MM.1S (cell line): ENCODE results near the gene BUB3.

Experiments used
- DNase-seq: peaks from one replicate; pipeline ENCODE4 v3.0.0-alpha.2; 2015
- H2AFZ ChIP-seq: fragments of 300-600 bp; sonication (generic); 2 replicates; pipeline ENCODE4 v1.6.0; 2016; ENCODE audit warnings: antibody characterized with exemption, low read length
- H3F3A ChIP-seq: fragments of 300-600 bp; sonication (generic); 2 replicates; pipeline ENCODE4 v1.6.1; 2016; ENCODE audit warnings: mild to moderate bottlenecking, antibody characterized with exemption, low read length, moderate library complexity, mixed read lengths; ENCODE audit not compliant: insufficient read depth
- H3K27ac ChIP-seq: fragments of 300-600 bp; sonication (generic); 2 replicates; pipeline ENCODE4 v1.5.1; 2016; ENCODE audit warnings: mild to moderate bottlenecking, low read length
- H3K27me3 ChIP-seq: fragments of 300-600 bp; sonication (generic); replicated peaks from 2 replicates; pipeline ENCODE4 v1.6.0; 2016; ENCODE audit warnings: low read length; ENCODE audit not compliant: insufficient read depth
- H3K36me3 ChIP-seq: fragments of 300-600 bp; sonication (generic); replicated peaks from 2 replicates; pipeline ENCODE4 v1.6.1; 2016; ENCODE audit warnings: mild to moderate bottlenecking, low read length, mixed read lengths; ENCODE audit not compliant: insufficient read depth
- H3K4me1 ChIP-seq: fragments of 300-600 bp; sonication (generic); 2 replicates; pipeline ENCODE4 v1.6.1; 2016; ENCODE audit warnings: low read length, mixed read lengths
- H3K4me2 ChIP-seq: fragments of 300-600 bp; sonication (generic); 2 replicates; pipeline ENCODE4 v1.6.0; 2016; ENCODE audit warnings: low read depth, low read length
- H3K4me3 ChIP-seq: fragments of 300-600 bp; sonication (generic); 2 replicates; pipeline ENCODE4 v1.5.1; 2016; ENCODE audit warnings: low read length, mixed read lengths
- H3K79me2 ChIP-seq: fragments of 300-600 bp; sonication (generic); 2 replicates; pipeline ENCODE4 v1.6.1; 2016; ENCODE audit warnings: mixed run types, low read length, mixed read lengths
- H3K9ac ChIP-seq: fragments of 300-600 bp; sonication (generic); 2 replicates; pipeline ENCODE4 v1.6.1; 2016; ENCODE audit warnings: low read length, mixed read lengths
- H3K9me2 ChIP-seq: fragments of 300-600 bp; sonication (generic); replicated peaks from 2 replicates; pipeline ENCODE4 v1.6.1; 2016; ENCODE audit warnings: mild to moderate bottlenecking, low read length, mixed read lengths; ENCODE audit not compliant: insufficient read depth
- H3K9me3 ChIP-seq: fragments of 300-600 bp; sonication (generic); replicated peaks from 2 replicates; pipeline ENCODE4 v1.6.1; 2016; ENCODE audit warnings: mild to moderate bottlenecking, low read length, mixed read lengths; ENCODE audit not compliant: insufficient read depth
- H4K20me1 ChIP-seq: fragments of 300-600 bp; sonication (generic); 2 replicates; pipeline ENCODE4 v1.6.1; 2016; ENCODE audit warnings: mild to moderate bottlenecking, low read length, moderate library complexity, mixed read lengths; ENCODE audit not compliant: insufficient read depth
- EZH2 ChIP-seq: fragments of 300-600 bp; sonication (generic); optimal IDR thresholded peaks from 2 replicates; pipeline ENCODE3; 2017; ENCODE audit warnings: low read depth, mild to moderate bottlenecking, antibody characterized with exemption, low read length, mixed read lengths
- EZH2phosphoT487 ChIP-seq: fragments of 300-600 bp; sonication (generic); IDR thresholded peaks from 2 replicates; pipeline ENCODE4 v1.6.1; 2018; ENCODE audit warnings: antibody characterized with exemption, low read length
- TF ChIP-seq, protein P1 (sequence below): fragments of 300-600 bp; sonication (generic); IDR thresholded peaks from 2 replicates; pipeline ENCODE4 v1.5.1; 2016; ENCODE audit warnings: antibody characterized with exemption, low read length, mixed read lengths

Gene BUB3

DNA sequence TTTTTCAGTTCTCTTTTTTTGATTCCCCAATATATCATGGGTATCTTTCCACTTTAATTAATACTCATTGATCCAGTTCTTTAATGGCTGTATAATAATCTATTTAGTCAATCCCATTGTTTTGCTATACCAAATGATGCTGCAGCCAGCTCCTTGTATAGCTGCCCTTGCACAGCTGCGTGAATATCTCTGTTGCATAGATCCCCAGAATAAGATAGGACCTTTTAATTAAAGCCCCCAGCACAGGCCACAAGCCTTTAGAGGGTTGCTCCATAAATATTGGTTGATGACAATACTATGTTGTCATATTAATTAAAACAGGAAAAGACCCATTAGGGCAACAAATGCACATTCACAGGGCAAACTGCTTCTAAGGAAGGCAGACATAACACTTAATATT lies 57.9 kb downstream of the BUB3 start:
- Histone ChIP-seq H3K9me2 (no peaks in the 10 kb centered on the region), H3K4me3 (no peak overlapping the region), H3K4me1 (no peaks in the 10 kb centered on the region), H3K9ac (no peak overlapping the region), H3F3A (no peaks in the 10 kb centered on the region), H3K36me3 (no peaks in the 10 kb centered on the region), H3K4me2 (no peak overlapping the region), H2AFZ (no peak overlapping the region), H4K20me1 (no peaks in the 10 kb centered on the region), H3K9me3 (no peaks in the 10 kb centered on the region), H3K79me2 (no peaks in the 10 kb centered on the region), H3K27me3 (no peaks in the 10 kb centered on the region), H3K27ac (no peak overlapping the region)
- DNase-seq: no peak
- TF ChIP-seq EZH2phosphoT487 (no peak), EZH2 (no peak)
- TF ChIP-seq, protein P1, sequence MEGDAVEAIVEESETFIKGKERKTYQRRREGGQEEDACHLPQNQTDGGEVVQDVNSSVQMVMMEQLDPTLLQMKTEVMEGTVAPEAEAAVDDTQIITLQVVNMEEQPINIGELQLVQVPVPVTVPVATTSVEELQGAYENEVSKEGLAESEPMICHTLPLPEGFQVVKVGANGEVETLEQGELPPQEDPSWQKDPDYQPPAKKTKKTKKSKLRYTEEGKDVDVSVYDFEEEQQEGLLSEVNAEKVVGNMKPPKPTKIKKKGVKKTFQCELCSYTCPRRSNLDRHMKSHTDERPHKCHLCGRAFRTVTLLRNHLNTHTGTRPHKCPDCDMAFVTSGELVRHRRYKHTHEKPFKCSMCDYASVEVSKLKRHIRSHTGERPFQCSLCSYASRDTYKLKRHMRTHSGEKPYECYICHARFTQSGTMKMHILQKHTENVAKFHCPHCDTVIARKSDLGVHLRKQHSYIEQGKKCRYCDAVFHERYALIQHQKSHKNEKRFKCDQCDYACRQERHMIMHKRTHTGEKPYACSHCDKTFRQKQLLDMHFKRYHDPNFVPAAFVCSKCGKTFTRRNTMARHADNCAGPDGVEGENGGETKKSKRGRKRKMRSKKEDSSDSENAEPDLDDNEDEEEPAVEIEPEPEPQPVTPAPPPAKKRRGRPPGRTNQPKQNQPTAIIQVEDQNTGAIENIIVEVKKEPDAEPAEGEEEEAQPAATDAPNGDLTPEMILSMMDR: no peak

DNA sequence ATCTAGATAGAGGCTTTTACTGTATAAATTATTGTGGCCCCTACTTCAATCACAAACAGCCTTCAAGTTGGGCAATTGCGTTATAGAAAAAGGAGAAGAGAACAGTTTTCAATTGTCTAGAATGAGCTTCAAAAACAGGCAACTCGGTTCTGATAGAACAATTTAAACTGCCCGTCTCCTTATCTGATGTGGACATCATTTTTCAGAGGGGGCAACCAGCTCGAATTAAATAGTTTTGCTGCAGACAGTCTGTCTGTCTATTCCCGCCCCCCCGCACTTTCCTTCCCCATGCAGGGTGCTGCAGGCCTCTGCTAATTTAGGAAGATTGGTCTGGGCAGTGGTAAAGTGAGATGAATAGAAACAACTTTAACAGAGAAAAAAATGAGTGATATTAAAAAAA lies 58.4 kb downstream of the BUB3 start:
- no peak overlapping the region for H3K9ac ChIP-seq
- H3F3A ChIP-seq: no peaks in the 10 kb centered on the region
- no peaks in the 10 kb centered on the region for H3K9me2 ChIP-seq
- H3K4me1 ChIP-seq: no peaks in the 10 kb centered on the region
- no peaks in the 10 kb centered on the region for H3K36me3 ChIP-seq
- TF ChIP-seq EZH2: no peak
- no peak for TF ChIP-seq EZH2phosphoT487
- TF ChIP-seq, protein P1: no peak
- H3K4me2 ChIP-seq: no peak overlapping the region
- no peak overlapping the region for H3K4me3 ChIP-seq
- H3K79me2 ChIP-seq: no peaks in the 10 kb centered on the region
- no peaks in the 10 kb centered on the region for H4K20me1 ChIP-seq
- no peak for DNase-seq
- H2AFZ ChIP-seq: no peak overlapping the region
- H3K27me3 ChIP-seq: no peaks in the 10 kb centered on the region
- no peak overlapping the region for H3K27ac ChIP-seq
- no peaks in the 10 kb centered on the region for H3K9me3 ChIP-seq

DNA sequence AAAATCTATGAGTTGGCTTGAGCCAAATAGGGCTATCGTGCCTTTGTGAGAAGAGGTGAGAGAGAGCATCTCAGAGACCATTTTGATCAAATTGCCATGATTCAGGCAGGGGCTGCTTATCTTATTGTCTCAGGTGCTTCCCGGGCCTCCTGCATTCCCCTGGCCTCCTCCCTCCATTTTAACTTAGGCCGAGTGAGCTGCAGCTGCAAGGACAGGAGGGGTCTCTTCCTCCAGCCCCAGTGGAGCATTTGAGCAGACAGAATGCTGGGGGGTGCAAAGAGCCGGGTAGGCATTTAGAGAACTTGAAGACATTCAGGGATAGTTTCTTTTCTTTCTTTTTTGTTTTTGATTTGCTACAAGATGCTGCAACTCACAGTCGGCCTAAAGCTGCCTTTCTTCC lies 59.0 kb downstream of the BUB3 start:
- Histone ChIP-seq H3K9me3 (no peaks in the 10 kb centered on the region), H2AFZ (no peak overlapping the region), H3K9me2 (no peaks in the 10 kb centered on the region), H3K9ac (no peak overlapping the region), H3K27me3 (no peaks in the 10 kb centered on the region), H3K79me2 (no peaks in the 10 kb centered on the region), H3K4me1 (no peaks in the 10 kb centered on the region), H3F3A (no peaks in the 10 kb centered on the region), H3K36me3 (no peaks in the 10 kb centered on the region), H3K27ac (no peak overlapping the region), H4K20me1 (no peaks in the 10 kb centered on the region), H3K4me2 (no peak overlapping the region), H3K4me3 (no peak overlapping the region)
- TF ChIP-seq EZH2 (no peak), EZH2phosphoT487 (no peak)
- TF ChIP-seq, protein P1: no peak
- DNase-seq: no peak
